ENCODE data around the gene OR52J3.

- TF ChIP-seq, protein P1, sequence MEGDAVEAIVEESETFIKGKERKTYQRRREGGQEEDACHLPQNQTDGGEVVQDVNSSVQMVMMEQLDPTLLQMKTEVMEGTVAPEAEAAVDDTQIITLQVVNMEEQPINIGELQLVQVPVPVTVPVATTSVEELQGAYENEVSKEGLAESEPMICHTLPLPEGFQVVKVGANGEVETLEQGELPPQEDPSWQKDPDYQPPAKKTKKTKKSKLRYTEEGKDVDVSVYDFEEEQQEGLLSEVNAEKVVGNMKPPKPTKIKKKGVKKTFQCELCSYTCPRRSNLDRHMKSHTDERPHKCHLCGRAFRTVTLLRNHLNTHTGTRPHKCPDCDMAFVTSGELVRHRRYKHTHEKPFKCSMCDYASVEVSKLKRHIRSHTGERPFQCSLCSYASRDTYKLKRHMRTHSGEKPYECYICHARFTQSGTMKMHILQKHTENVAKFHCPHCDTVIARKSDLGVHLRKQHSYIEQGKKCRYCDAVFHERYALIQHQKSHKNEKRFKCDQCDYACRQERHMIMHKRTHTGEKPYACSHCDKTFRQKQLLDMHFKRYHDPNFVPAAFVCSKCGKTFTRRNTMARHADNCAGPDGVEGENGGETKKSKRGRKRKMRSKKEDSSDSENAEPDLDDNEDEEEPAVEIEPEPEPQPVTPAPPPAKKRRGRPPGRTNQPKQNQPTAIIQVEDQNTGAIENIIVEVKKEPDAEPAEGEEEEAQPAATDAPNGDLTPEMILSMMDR (IDR thresholded peaks at IDR 0.05): no peak
- TF ChIP-seq REST (IDR thresholded peaks at IDR 0.05; ENCODE audit: insufficient read depth in 1 of 2, low read depth in 2 of 2, low read length in 1 of 2): no peak
- TF ChIP-seq POLR2AphosphoS5 (IDR thresholded peaks at IDR 0.05; ENCODE audit: low read depth, low read length): no peak
- no peak for TF ChIP-seq SIN3A (IDR thresholded peaks at IDR 0.05; ENCODE audit: borderline replicate concordance, insufficient read depth, low read depth, low read length)
Measured at GRCh38 chr11:5037926-5038325, 8.4 kb upstream of the OR52J3 start.
